Adrenal gland (tissue), 12 donors: ENCODE results near the gene NADSYN1. TPM values are rescaled to one million over a fixed set of nuclear protein-coding genes. Genes with fewer than 3 reads are reported as not detected.

Experiments
- DNase-seq, 7 donors: peaks; one replicate each; pipeline ENCODE4 v3.0.0-alpha.2; 2019 to 2020
- H3K27ac ChIP-seq, 5 donors: fragments of 200-600 bp; sonication (generic) in 4 of 5; 1 replicate in 3 of 5; 2 replicates in 2 of 5; pipeline versions ENCODE4 v1.5.1 to v1.8.0; 2016 to 2020; ENCODE audit warnings: mild to moderate bottlenecking in 1 of 5
- H3K27me3 ChIP-seq: fragments of 200-600 bp; 2 replicates; pipeline ENCODE4 v1.8.0; 2021
- H3K36me3 ChIP-seq, 2 donors: fragments of 200-600 bp; replicated peaks in 1 of 2; 1 replicate in 1 of 2; 2 replicates in 1 of 2; pipeline versions ENCODE4 v1.5.1 to v1.8.0; 2018 to 2022
- H3K4me1 ChIP-seq, 2 donors: fragments of 200-600 bp; replicated peaks in 1 of 2; 1 replicate in 1 of 2; 2 replicates in 1 of 2; pipeline versions ENCODE4 v1.5.1 to v1.8.0; 2018 to 2021
- H3K4me3 ChIP-seq, 4 donors: fragments of 200-600 bp; sonication (generic) in 3 of 4; one replicate each; pipeline ENCODE4 v1.5.1; 2016 to 2018
- H3K9me3 ChIP-seq, 3 donors: fragments of 200-600 bp; sonication (generic) in 1 of 3; replicated peaks in 1 of 3; 1 replicate in 2 of 3; 2 replicates in 1 of 3; pipeline versions ENCODE4 v1.5.1 to v1.8.0; 2016 to 2021
- POLR2A ChIP-seq, 2 donors: fragments of 450-650 bp; IDR thresholded peaks; one replicate each; pipeline ENCODE4 v1.6.1; 2017; ENCODE audit warnings: antibody characterized with exemption in 2 of 2, mild to moderate bottlenecking in 2 of 2, moderate library complexity in 1 of 2
- WGBS, 4 donors: extraction: QIAGEN DNeasy Blood & Tissue Kit in 2 of 4; methylation state at CpG; one replicate each; pipeline versions ENCODE4 v1.1.5 to v1.1.7; 2013 to 2017; 5-methylcytosine and 5-hydroxymethylcytosine counted together
- intact Hi-C, 2 donors: fragments of 100-400 bp; cut with DNase I; formaldehyde crosslinking; loops; one replicate each; pipeline versions ENCODE4 v1.14.1 to v1.15.0; 2022 to 2023
- polyA plus RNA-seq, 3 donors: library from polyadenylated mRNA; stranded (reverse); fragments of 200-250 nt in 2 of 3; fragments of 350-450 nt in 1 of 3; fragmentation: Illumina TruSeq in 1 of 3; extraction: RNeasy Lipid Tissue Mini Kit (QIAGEN cat#74804) in 1 of 3; gene quantifications; one replicate each; pipeline ENCODE4 v1.2.3, GENCODE V29; 2013 to 2014
- total RNA-seq, 9 donors: library from RNA; depleted of rRNA in 4 of 9; stranded (reverse); fragments of >200 nt in 4 of 9; fragments of 120-200 nt in 1 of 9; fragmentation: NEBNext Ultra II Directional in 1 of 9; extraction: Animal tissue kit (Norgen Biotek cat#: 25700) in 1 of 9; gene quantifications; one replicate each; pipeline versions ENCODE4 v1.1.0 to v1.2.4, GENCODE V29; 2013 to 2023
- TF ChIP-seq, protein P1 (sequence below), 6 experiments: fragments of 450-650 bp in 4 of 6; fragments of 200-600 bp in 2 of 6; sonication (generic) in 1 of 6; IDR thresholded peaks; 1 replicate in 5 of 6; 2 replicates in 1 of 6; pipeline versions ENCODE4 v1.5.1 to v1.8.0; 2016 to 2021; ENCODE audit warnings: antibody characterized with exemption in 6 of 6, mild to moderate bottlenecking in 2 of 6, moderate library complexity in 1 of 6
- donor health status: healthy with polysubstance abuse.
- donor health status: Bipolar disorder and iron deficiency.
- donor health status: DM: yes; HTN: yes; CAD: no.
- donor health status: DM: no; HTN: no; CAD: no.
- donor health status: DM: no; HTN: no; CAD: no.
- donor health status: DM: yes; HTN: yes; CAD: no.

The NADSYN1 gene
- total and polyA plus RNA-seq, 12 donors = 37.1 to 128 (median 58.5) TPM

DNA sequence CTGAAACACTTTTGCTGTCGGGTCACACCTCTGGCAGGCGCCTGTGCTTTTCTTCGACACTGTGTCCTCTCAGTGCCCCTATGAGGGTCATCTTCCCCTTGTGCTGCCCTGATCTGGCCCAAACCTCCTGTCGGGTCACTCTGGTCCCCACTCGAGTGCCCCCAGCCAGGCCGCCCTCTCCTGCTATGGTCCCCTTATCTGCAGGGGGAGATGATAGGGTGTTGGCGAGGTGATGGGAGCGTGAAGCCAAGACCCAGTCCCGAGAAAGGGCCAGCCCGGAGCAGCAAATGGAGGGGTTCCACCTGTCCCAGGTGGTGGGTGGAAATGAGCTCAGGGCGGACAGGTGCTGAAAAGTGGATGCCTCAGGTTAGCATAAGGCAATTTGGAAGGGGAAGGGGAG, 9.7 kb downstream of the NADSYN1 start:
- 94 to 97% (median 96%) methylated on average over 11 of the region's 11 CpGs for WGBS, 4 donors
- Histone ChIP-seq H3K27ac (no peak overlapping the region), H3K9me3 (no peaks in the 10 kb centered on the region), H3K4me3 (no peak overlapping the region), H3K4me1 (no peaks in the 10 kb centered on the region), H3K27me3 (no peaks in the 10 kb centered on the region), H3K36me3 (peaks cover 0 to 46% of the 10 kb centered on the region in 2 donors)
- DNase-seq = no peak
- intact Hi-C loops = no loop called here
- TF ChIP-seq, protein P1, sequence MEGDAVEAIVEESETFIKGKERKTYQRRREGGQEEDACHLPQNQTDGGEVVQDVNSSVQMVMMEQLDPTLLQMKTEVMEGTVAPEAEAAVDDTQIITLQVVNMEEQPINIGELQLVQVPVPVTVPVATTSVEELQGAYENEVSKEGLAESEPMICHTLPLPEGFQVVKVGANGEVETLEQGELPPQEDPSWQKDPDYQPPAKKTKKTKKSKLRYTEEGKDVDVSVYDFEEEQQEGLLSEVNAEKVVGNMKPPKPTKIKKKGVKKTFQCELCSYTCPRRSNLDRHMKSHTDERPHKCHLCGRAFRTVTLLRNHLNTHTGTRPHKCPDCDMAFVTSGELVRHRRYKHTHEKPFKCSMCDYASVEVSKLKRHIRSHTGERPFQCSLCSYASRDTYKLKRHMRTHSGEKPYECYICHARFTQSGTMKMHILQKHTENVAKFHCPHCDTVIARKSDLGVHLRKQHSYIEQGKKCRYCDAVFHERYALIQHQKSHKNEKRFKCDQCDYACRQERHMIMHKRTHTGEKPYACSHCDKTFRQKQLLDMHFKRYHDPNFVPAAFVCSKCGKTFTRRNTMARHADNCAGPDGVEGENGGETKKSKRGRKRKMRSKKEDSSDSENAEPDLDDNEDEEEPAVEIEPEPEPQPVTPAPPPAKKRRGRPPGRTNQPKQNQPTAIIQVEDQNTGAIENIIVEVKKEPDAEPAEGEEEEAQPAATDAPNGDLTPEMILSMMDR (IDR thresholded peaks at IDR 0.05) = no peak
- TF ChIP-seq POLR2A (IDR thresholded peaks at IDR 0.05) = no peak

DNA sequence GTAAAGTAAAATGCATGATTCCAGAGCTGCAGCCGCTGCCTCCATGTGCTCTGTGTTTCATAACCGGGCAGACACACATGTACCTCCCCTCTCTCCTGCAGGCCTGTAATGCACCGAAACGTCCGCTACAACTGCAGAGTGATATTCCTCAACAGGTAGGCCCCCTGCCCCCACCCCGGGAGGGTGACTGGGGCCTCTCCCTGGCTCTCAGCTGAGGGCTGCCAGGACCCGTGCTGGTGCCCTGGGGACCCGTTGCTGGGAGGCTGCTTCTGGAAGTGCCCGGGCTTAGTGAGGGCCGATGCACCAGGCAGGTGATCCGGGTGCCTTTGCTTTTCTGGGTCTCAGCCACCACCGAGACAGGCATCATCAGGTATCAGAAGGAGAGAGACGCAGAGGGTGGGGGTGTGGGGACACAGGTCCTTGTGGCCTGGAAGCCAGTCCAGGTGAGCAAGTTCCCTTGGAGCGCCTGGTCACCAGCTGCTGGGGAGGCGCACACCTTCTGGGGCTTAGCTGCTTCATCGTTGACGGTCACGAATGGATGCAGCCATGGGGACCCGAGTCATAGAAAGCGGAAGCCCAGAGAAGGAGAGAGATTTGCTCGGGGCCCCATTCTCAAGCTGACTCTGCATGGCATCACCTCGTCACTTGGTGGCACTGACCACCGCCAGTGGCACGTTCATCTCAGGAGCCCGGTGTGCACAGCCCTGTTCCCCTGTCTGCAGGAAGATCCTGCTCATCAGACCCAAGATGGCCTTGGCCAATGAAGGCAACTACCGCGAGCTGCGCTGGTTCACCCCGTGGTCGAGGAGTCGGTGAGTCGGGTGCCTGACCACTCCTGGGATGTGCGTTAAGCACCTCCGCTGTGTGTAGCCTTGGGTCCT, 10.6 kb downstream of the NADSYN1 start:
- no peak overlapping the region for H3K27ac ChIP-seq
- H3K9me3 ChIP-seq = no peaks in the 10 kb centered on the region
- H3K4me3 ChIP-seq = no peak overlapping the region
- no peak for TF ChIP-seq POLR2A (IDR thresholded peaks at IDR 0.05)
- TF ChIP-seq, protein P1 (IDR thresholded peaks at IDR 0.05) = no peak
- peaks cover 0 to 37% of the 10 kb centered on the region in 2 donors for H3K36me3 ChIP-seq
- no peak for DNase-seq
- no peaks in the 10 kb centered on the region for H3K27me3 ChIP-seq
- 92 to 98% (median 95%) methylated on average over 16 to 34 of the region's 34 CpGs for WGBS, 4 donors
- H3K4me1 ChIP-seq = no peaks in the 10 kb centered on the region
- intact Hi-C loops = no loop called here

DNA sequence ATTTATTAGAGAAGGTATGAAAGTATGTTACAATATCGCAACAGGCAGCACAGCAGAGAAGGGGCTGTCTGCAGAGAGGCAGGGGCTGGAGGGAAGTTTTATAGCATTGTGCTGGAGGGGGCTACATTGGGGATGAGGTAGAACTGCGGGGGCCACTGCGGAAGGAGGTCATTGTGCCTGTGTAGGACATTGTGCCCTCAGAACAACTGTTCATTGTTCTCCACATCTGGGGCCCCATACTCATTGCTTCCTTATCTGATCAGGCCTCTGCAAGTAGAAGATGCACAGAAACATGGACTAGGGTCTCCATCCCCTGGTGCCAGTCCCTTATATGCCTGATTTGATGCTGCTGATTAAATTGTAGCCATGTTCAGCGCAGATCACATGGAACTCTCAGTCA, 12.1 kb downstream of the NADSYN1 start:
- H3K9me3 ChIP-seq = no peaks in the 10 kb centered on the region
- no peaks in the 10 kb centered on the region for H3K27me3 ChIP-seq
- H3K4me1 ChIP-seq = no peaks in the 10 kb centered on the region
- no peak overlapping the region for H3K27ac ChIP-seq
- H3K36me3 ChIP-seq = peaks cover 0 to 23% of the 10 kb centered on the region in 2 donors
- H3K4me3 ChIP-seq = no peak overlapping the region
- TF ChIP-seq, protein P1 (IDR thresholded peaks at IDR 0.05) = no peak
- TF ChIP-seq POLR2A (IDR thresholded peaks at IDR 0.05) = no peak
- intact Hi-C loops = no loop called here
- no peak for DNase-seq
- WGBS, 4 donors = 90 to 95% (median 92%) methylated on average over 3 to 4 of the region's 4 CpGs

GRCh38 chr11:71466358-71466757, 13.4 kb downstream of the NADSYN1 start:
- Histone ChIP-seq H3K4me3 (no peak overlapping the region), H3K27me3 (no peaks in the 10 kb centered on the region), H3K4me1 (no peaks in the 10 kb centered on the region), H3K9me3 (no peaks in the 10 kb centered on the region), H3K27ac (no peak overlapping the region), H3K36me3 (peaks cover 0 to 11% of the 10 kb centered on the region in 2 donors)
- intact Hi-C loops = no loop called here
- WGBS, 4 donors = 45 to 61% (median 50%) methylated on average over 9 of the region's 9 CpGs
- TF ChIP-seq POLR2A (IDR thresholded peaks at IDR 0.05) = no peak
- TF ChIP-seq, protein P1 (IDR thresholded peaks at IDR 0.05) = peak; percentile 11 to 63 (median 46)
- peak; percentile 56 to 80 (median 70) for DNase-seq
